T-cell (primary cell): ENCODE results near the gene WDR70. TPM values are rescaled to one million over a fixed set of nuclear protein-coding genes. Genes with fewer than 3 reads are reported as not detected.
"Not testable (repeated sequence)": the region's sequence is repeated elsewhere in the genome, so short reads cannot be mapped to it uniquely, and the experiment has no call there.

Experiments used
- ATAC-seq, 4 experiments: fragments of 200-7000 bp in 3 of 4; fragments of 150-1000 bp in 1 of 4; cut with Tn5 transposase; replicated peaks in 1 of 4; 1 replicate in 3 of 4; 2 replicates in 1 of 4; pipeline ENCODE4 v1.10.0; 2021; ENCODE audit warnings: moderate library complexity in 3 of 4, mild to moderate bottlenecking in 2 of 4, moderate number of reproducible peaks in 1 of 4
- CTCF ChIA-PET, 2 donors: fragments of 300-600 bp; sonication (Branson Sonifier 250); formaldehyde crosslinking; loops; one replicate each; lab custom pipeline; 2022; ENCODE audit warnings: antibody characterized with exemption in 2 of 2; lab: Charles Lee
- POLR2A ChIA-PET, 2 donors: fragments of 300-600 bp; sonication (Branson Sonifier 250); formaldehyde crosslinking; loops; one replicate each; lab custom pipeline; 2022; ENCODE audit warnings: antibody characterized with exemption in 2 of 2; lab: Charles Lee
- DNase-seq, 35 experiments: peaks; one replicate each; pipeline versions ENCODE4 v3.0.0 to v3.0.0-alpha.2; 2013 to 2023
- H3K27ac ChIP-seq: one replicate; pipeline ENCODE4 v1.5.1; 2013; ENCODE audit warnings: low read length
- H3K27me3 ChIP-seq, 2 experiments: replicated peaks in 1 of 2; 1 replicate in 1 of 2; 2 replicates in 1 of 2; pipeline versions ENCODE4 v1.6.1 to v1.7.0; 2013; ENCODE audit warnings: low read length in 1 of 2, mixed read lengths in 1 of 2; ENCODE audit not compliant: control insufficient read depth in 2 of 2, insufficient read depth in 2 of 2; ENCODE audit errors: extremely low read depth in 1 of 2
- H3K36me3 ChIP-seq, 2 donors: 1 replicate in 1 of 2; 2 replicates in 1 of 2; pipeline versions ENCODE4 v1.6.1 to v1.7.0; 2013; ENCODE audit warnings: low read length in 1 of 2; ENCODE audit not compliant: control insufficient read depth in 2 of 2, insufficient read depth in 1 of 2; ENCODE audit errors: extremely low read depth in 1 of 2
- H3K4me1 ChIP-seq, 2 experiments: 1 replicate in 1 of 2; 2 replicates in 1 of 2; pipeline versions ENCODE4 v1.6.1 to v1.7.0; 2013; ENCODE audit warnings: low read length in 2 of 2, mixed read lengths in 1 of 2; ENCODE audit not compliant: insufficient read depth in 2 of 2, control insufficient read depth in 1 of 2; ENCODE audit errors: extremely low read depth in 1 of 2
- H3K4me3 ChIP-seq, 2 donors: 1 replicate in 1 of 2; 2 replicates in 1 of 2; pipeline versions ENCODE4 v1.5.1 to v1.7.0; 2013; ENCODE audit warnings: mild to moderate bottlenecking in 2 of 2, low read length in 1 of 2, moderate library complexity in 1 of 2; ENCODE audit not compliant: control insufficient read depth in 1 of 2; ENCODE audit errors: extremely low read depth in 1 of 2
- H3K9me3 ChIP-seq: 2 replicates; pipeline ENCODE4 v1.7.0; 2013
- H3K27ac Mint-ChIP-seq, 2 donors: one replicate each; pipeline ENCODE4 v1.8.0; 2020 to 2021; ENCODE audit warnings: mild to moderate bottlenecking in 2 of 2, mixed read lengths in 2 of 2
- H3K27me3 Mint-ChIP-seq, 2 donors: one replicate each; pipeline ENCODE4 v1.8.0; 2021 to 2022; ENCODE audit warnings: mixed read lengths in 2 of 2
- H3K36me3 Mint-ChIP-seq: one replicate; pipeline ENCODE4 v1.8.0; 2021; ENCODE audit warnings: mixed read lengths
- H3K4me1 Mint-ChIP-seq, 3 donors: one replicate each; pipeline ENCODE4 v1.8.0; 2020 to 2022; ENCODE audit warnings: mixed read lengths in 3 of 3, mild to moderate bottlenecking in 1 of 3
- H3K4me3 Mint-ChIP-seq, 3 donors: one replicate each; pipeline ENCODE4 v1.8.0; 2020 to 2022; ENCODE audit warnings: mild to moderate bottlenecking in 3 of 3, mixed read lengths in 3 of 3, moderate library complexity in 3 of 3
- H3K9me3 Mint-ChIP-seq, 3 donors: one replicate each; pipeline ENCODE4 v1.8.0; 2020 to 2022; ENCODE audit warnings: mixed read lengths in 3 of 3
- WGBS: methylation state at CpG from one replicate; pipeline ENCODE4 v1.1.5; 2013; ENCODE audit warnings: missing lambda C conversion rate; ENCODE audit not compliant: insufficient coverage; 5-methylcytosine and 5-hydroxymethylcytosine counted together
- total RNA-seq, 35 experiments: library from RNA in 6 of 35; stranded (reverse) in 6 of 35; fragments of 120-200 nt in 1 of 35; gene quantifications; one replicate each; pipeline versions ENCODE4 v1.2.1 to v1.2.4 and lab custom pipeline; 2013 to 2026

Gene WDR70
- total RNA-seq, 5 donors from 2014 or later (not counting 1 experiment from before 2014, with no cell fraction given), result 30.1 to 44.6 (median 37.5) TPM

GRCh38 chr5:37463191-37464051, 84.3 kb downstream of the WDR70 start:
- not testable (repeated sequence) for H3K27ac Mint-ChIP-seq, ATAC-seq, H3K27ac ChIP-seq

GRCh38 chr5:37464581-37464980, 85.5 kb downstream of the WDR70 start:
- H3K27ac Mint-ChIP-seq, H3K4me1 ChIP-seq, ATAC-seq, POLR2A ChIA-PET, H3K36me3 ChIP-seq, H3K9me3 Mint-ChIP-seq, DNase-seq, CTCF ChIA-PET, H3K27me3 Mint-ChIP-seq, H3K9me3 ChIP-seq, H3K4me3 Mint-ChIP-seq, H3K27me3 ChIP-seq, H3K27ac ChIP-seq, H3K4me1 Mint-ChIP-seq, H3K4me3 ChIP-seq: not testable (repeated sequence)
- H3K36me3 Mint-ChIP-seq, result peaks cover 26% of the 10 kb centered on the region
- WGBS, result no CpG with 5 or more reads among the region's 2 CpGs

More at GRCh38 chr5:37463191-37464051, 84.3 kb downstream of the WDR70 start:
- H3K4me1 ChIP-seq, H3K9me3 Mint-ChIP-seq, H3K4me3 Mint-ChIP-seq, H3K36me3 ChIP-seq, H3K9me3 ChIP-seq, H3K4me3 ChIP-seq, DNase-seq, H3K4me1 Mint-ChIP-seq, H3K27me3 ChIP-seq, POLR2A ChIA-PET, CTCF ChIA-PET, H3K27me3 Mint-ChIP-seq: not testable (repeated sequence)
- peaks cover 17% of the 10 kb centered on the region for H3K36me3 Mint-ChIP-seq
- 95% methylated on average over 2 of the region's 7 CpGs for WGBS

GRCh38 chr5:37469383-37469782, 90.3 kb downstream of the WDR70 start:
- H3K9me3 Mint-ChIP-seq, result peaks cover 0 to 19% (median 6%) of the 10 kb centered on the region in 3 donors
- H3K36me3 ChIP-seq, H3K4me3 ChIP-seq, H3K4me3 Mint-ChIP-seq, H3K4me1 ChIP-seq, DNase-seq, H3K27ac Mint-ChIP-seq, H3K27me3 Mint-ChIP-seq, H3K27me3 ChIP-seq, H3K9me3 ChIP-seq, CTCF ChIA-PET, H3K27ac ChIP-seq, H3K4me1 Mint-ChIP-seq, ATAC-seq: not testable (repeated sequence)
- POLR2A ChIA-PET, result interaction anchor here in 1 of 2 donors (0.5 kb wide), 1 partner anchor 9 kb away, joined by 3 read pairs; no protein-coding TSS in a partner anchor
- peaks cover 43% of the 10 kb centered on the region for H3K36me3 Mint-ChIP-seq
- no CpG with 5 or more reads among the region's 1 CpG for WGBS

GRCh38 chr5:37471666-37472197, 92.6 kb downstream of the WDR70 start:
- CTCF ChIA-PET, result no interaction called here
- H3K9me3 Mint-ChIP-seq, result peaks cover 0 to 19% (median 6%) of the 10 kb centered on the region in 3 donors
- Histone ChIP-seq H3K4me3 (no peak overlapping the region), H3K27ac (no peak overlapping the region), H3K27me3 (no peaks in the 10 kb centered on the region), H3K9me3 (no peaks in the 10 kb centered on the region), H3K4me1 (no peaks in the 10 kb centered on the region), H3K36me3 (peaks cover 0 to 4% of the 10 kb centered on the region in 2 donors)
- no peak for ATAC-seq
- no peak overlapping the region for H3K27ac Mint-ChIP-seq
- WGBS, result no CpG with 5 or more reads among the region's 3 CpGs
- peaks cover 48% of the 10 kb centered on the region for H3K36me3 Mint-ChIP-seq
- H3K27me3 Mint-ChIP-seq, result no peaks in the 10 kb centered on the region
- no peaks in the 10 kb centered on the region for H3K4me1 Mint-ChIP-seq
- DNase-seq, result no peak
- POLR2A ChIA-PET, result no interaction called here
- no peak overlapping the region for H3K4me3 Mint-ChIP-seq

GRCh38 chr5:37477426-37477825, 98.3 kb downstream of the WDR70 start:
- DNase-seq, result no peak
- CTCF ChIA-PET, result no interaction called here
- H3K36me3 Mint-ChIP-seq, result peaks cover 73% of the 10 kb centered on the region

GRCh38 chr5:37478121-37478894, 99.2 kb downstream of the WDR70 start:
- H3K27me3 Mint-ChIP-seq, result no peaks in the 10 kb centered on the region
- DNase-seq (no peak), ATAC-seq (no peak)
- H3K36me3 Mint-ChIP-seq, result peaks cover 72% of the 10 kb centered on the region
- CTCF ChIA-PET, result interaction anchor here in 1 of 2 donors (0.5 kb wide), 1 partner anchor 36 kb away, joined by 4 read pairs; no protein-coding TSS in a partner anchor
- H3K27ac Mint-ChIP-seq, result no peak overlapping the region
- Histone ChIP-seq H3K27ac (no peak overlapping the region), H3K36me3 (peaks cover 13 to 26% of the 10 kb centered on the region in 2 donors), H3K4me3 (no peak overlapping the region), H3K4me1 (no peaks in the 10 kb centered on the region), H3K9me3 (no peaks in the 10 kb centered on the region), H3K27me3 (no peaks in the 10 kb centered on the region)
- H3K4me1 Mint-ChIP-seq, result no peaks in the 10 kb centered on the region
- H3K4me3 Mint-ChIP-seq, result no peak overlapping the region
- H3K9me3 Mint-ChIP-seq, result peaks cover 6 to 16% (median 13%) of the 10 kb centered on the region in 3 donors
- POLR2A ChIA-PET, result no interaction called here
- WGBS, result no CpG with 5 or more reads among the region's 4 CpGs

More at GRCh38 chr5:37477426-37477825, 98.3 kb downstream of the WDR70 start:
- Mint-ChIP-seq H3K4me3 (no peak overlapping the region), H3K27ac (no peak overlapping the region), H3K4me1 (no peaks in the 10 kb centered on the region), H3K9me3 (peaks cover 6 to 16% (median 13%) of the 10 kb centered on the region in 3 donors), H3K27me3 (no peaks in the 10 kb centered on the region)
- H3K9me3 ChIP-seq, result no peaks in the 10 kb centered on the region
- peaks cover 13 to 26% of the 10 kb centered on the region in 2 donors for H3K36me3 ChIP-seq
- no peaks in the 10 kb centered on the region for H3K27me3 ChIP-seq
- H3K27ac ChIP-seq, result no peak overlapping the region
- no peak overlapping the region for H3K4me3 ChIP-seq
- no peak for ATAC-seq
- POLR2A ChIA-PET, result interaction anchor here in 1 of 2 donors (0.5 kb wide), 1 partner anchor 68 kb away, joined by 4 read pairs; no protein-coding TSS in a partner anchor
- H3K4me1 ChIP-seq, result no peaks in the 10 kb centered on the region
